ENCODE measurements around the gene BMERB1.
"Not testable (repeated sequence)": the region's sequence is repeated elsewhere in the genome, so short reads cannot be mapped to it uniquely, and the experiment has no call there.

Gene BMERB1

DNA sequence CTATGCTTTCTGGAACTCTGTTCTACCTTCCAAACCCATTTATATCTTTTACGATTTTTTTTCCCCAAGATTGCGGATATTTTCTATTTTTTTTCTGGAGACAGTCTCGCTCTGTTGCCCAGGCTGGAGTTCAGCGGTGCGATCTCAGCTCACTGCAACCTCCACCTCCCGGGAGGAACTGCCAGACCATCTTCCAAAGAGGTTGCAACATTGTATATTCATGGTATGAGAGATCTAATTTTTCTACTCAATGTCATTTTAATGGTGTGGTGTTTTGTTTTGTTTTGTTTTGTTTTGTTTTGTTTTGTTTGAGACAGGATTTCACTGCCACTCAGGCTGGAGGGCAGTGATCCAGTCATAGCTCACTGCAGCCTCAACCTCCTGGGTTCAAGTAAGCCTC, 8.5 kb upstream of the BMERB1 start:
- DNase-seq (ENCODE audit: low spot score) = no peak

- no peak for DNase-seq (ENCODE audit: low spot score)
Observed at GRCh38 chr16:15426796-15427195, 7.6 kb upstream of the BMERB1 start.

GRCh38 chr16:15427648-15428239, 6.6 kb upstream of the BMERB1 start:
- DNase-seq (ENCODE audit: low spot score) = peak; percentile 77

DNA sequence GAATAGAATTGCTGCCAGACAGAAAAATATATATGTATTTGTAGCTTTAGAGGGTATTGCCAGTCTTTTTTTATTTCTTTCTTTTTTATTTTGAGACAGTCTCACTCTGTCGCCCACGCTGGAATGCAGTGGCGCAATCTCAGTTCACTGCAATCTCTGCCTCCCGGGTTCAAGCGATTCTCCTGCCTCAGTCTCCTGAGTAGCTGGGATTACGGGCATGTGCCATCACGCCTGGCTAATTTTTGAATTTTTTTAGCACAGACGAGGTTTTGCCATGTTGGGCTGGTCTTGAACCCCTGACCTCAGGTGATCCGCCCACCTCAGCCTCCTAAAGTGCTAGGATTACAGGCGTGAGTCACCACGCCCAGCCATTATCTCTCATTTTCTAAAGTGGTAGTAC, 3.5 kb upstream of the BMERB1 start:
- DNase-seq (ENCODE audit: low spot score) = not testable (repeated sequence)

DNA sequence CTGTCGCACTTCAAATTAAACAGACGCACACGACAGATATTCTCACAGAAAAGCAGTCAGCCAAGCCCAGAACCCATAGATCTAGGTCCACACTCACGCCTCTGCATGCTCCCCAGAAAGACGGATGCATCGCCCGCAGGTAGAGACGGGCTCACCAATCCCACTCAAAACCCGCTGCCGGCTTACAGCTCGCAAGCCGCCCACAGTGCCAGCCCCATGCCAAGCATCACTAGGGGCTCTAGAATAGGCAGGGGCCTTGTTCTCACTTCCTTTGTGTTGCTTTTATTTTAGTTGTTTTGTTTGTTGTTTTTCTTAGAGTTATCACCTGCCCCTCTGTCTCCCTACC, 336 bp upstream of the BMERB1 start:
- DNase-seq (ENCODE audit: low spot score) = no peak

- no peak for DNase-seq (ENCODE audit: low spot score)
Observed at GRCh38 chr16:15435216-15435864, 952 bp downstream of the BMERB1 start.

DNA sequence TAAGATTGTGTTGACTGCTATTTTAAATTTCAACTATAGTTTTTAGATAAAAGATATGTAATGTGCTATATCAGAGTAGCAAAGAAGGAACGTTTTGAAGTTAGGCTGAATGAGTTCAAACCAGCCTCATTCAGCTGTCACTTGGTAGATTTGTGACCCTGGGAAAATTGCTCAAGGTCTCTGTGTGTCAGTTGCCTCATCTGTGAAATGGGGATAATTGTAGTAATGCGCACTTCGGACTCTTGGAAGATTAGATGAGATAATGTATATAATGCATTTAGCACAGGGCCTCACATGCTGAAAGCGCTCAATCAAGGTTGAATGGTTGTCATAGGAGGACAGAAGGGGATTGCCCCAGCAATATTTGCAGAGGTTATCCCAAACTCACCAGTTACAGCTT, 4.7 kb downstream of the BMERB1 start:
- DNase-seq (ENCODE audit: low spot score) = no peak

DNA sequence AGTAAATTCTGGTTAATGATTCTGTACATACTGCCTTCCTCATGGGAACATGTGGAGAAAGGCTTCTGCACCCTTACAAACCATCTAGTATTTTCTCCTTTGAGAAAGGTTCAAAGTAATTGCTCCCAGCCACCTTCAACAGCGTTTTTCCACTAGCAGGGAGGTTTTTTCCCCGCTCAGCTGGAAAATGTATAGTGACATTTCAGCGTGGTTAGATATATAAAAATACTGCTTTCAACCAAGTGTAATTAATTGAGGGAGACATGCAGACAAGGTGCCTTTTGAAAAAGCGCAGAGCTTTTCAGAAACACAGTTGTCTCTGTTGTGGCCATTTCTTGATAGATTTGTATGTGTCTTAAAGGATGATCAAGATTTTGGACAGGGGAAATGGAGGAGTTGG, 5.1 kb downstream of the BMERB1 start:
- DNase-seq (ENCODE audit: low spot score) = no peak

DNA sequence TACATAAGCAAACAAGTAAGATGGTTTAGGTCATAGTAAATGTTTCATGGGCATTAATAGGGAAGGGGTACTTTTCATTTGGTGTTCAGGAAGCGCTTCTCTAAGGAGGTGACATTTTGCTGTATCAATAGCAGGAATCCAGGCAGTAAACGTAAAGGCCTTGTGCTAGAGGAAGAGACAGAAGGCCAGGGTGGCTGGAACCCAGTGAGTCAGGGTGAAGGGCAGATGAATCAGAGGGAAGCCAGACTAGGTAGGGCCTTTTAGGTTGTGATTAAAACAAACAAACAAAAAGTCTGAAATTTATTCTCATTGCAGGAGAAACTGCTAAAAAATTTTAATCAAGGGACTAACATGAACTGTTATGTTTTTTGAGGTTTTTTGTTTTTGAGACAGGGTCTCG, 6.5 kb downstream of the BMERB1 start:
- DNase-seq (ENCODE audit: low spot score) = no peak

- not testable (repeated sequence) for DNase-seq (ENCODE audit: low spot score)
Observed at GRCh38 chr16:15442140-15442539, 7.8 kb downstream of the BMERB1 start.

DNA sequence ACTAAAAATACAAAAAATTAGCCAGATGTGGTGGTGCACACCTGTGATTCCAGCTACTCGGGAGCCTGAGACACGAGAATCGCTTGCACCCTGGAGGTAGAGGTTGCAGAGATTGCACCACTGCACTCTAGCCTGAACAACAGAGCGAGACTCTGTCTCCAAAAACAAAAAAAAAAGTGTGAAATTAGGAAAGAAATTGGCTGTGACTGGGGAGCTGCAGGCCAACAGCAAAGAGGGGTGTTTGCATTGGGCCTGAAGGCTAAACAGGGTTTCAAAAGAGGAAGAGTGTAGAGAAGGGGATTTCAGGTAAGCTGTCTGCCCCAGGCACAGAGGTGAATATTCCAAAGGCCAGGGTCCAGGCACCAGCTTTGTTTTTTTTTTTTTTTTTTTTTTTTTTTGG, 9.4 kb downstream of the BMERB1 start:
- no peak for DNase-seq (ENCODE audit: low spot score)

- DNase-seq (ENCODE audit: low spot score) = no peak
Observed at GRCh38 chr16:15444264-15444663, 9.9 kb downstream of the BMERB1 start.

- DNase-seq (ENCODE audit: low spot score) = no peak
Observed at GRCh38 chr16:15445450-15445849, 11.1 kb downstream of the BMERB1 start.

DNA sequence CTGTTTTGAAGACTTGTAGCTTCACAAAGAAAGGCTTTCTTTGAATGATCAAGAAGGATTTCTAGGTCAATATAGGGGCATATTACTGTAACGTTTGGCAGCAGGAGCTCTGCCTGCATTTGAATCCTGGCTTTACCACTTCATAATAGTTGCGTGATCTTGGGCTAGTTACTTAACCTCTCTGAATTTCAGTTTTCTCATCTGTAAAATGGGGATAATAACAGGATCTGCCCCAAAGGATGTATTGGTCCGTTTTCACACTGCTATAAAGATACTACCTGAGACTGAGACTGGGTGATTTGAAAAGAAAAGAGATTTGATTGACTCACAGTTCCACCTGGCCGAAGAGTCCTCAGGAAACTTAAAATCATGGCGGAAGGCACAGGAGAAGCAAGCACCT, 12.5 kb downstream of the BMERB1 start:
- DNase-seq (ENCODE audit: low spot score) = no peak

GRCh38 chr16:15450624-15451023, 16.2 kb downstream of the BMERB1 start:
- DNase-seq (ENCODE audit: low spot score) = no peak

DNA sequence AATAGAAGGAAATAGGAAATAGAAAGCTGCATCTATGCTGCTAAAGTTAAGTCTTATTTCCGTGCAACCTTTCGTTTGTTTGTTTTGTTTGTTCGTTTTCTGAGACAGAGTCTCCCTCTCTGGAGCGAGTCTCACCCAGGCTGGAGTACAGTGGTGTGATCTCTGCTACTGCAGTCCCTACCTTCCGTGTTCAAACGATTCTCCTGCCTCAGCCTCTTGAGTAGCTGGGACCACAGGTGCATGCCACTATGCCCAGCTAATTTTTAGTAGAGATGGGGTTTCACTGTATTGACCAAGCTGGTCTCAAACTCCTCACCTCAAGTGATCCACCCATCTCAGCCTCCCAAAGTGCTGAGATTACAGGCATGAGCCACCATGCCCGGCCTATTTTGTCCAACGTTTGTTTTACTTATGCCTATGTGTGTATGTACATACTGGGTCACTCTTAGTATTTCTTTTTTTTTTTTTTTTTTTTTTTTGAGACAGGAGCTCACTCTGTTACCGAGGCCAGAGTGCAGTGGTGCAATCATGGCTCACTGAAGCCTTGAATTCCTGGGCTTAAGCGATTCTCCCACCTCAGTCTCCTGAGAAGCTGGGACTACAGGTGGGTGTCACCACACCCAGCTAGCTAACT, 16.8 kb downstream of the BMERB1 start:
- no peak for DNase-seq (ENCODE audit: low spot score)

DNA sequence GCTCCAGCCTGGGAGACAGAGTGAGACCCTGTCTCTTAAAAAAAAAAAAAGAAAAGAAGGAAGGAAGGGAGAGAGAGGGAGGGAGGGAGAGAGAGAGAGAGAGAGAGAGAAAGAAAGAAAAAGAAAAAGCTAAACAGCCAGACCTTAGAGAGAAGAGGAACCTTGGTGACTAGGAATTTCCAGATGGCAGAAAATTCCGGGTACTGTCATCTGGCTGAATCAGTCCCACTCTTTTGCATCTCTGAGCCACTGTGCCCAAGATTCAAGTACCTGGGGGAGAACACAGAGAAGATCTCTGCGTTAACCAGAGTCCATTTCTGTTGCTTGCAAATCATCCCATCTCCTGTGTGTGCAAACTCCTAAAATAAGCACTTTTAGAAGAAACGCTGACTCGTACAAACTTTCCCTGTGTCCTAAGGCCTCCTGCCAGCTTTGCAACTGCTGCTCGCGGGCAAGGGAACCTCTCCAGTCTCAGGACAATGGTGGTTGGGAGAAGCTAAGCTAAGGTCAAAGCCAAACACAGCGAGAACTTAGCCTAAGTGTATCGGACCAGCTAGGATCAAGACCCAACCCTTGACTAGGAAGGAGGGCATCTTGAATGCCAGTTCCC, 18.0 kb downstream of the BMERB1 start:
- no peak for DNase-seq (ENCODE audit: low spot score)

DNA sequence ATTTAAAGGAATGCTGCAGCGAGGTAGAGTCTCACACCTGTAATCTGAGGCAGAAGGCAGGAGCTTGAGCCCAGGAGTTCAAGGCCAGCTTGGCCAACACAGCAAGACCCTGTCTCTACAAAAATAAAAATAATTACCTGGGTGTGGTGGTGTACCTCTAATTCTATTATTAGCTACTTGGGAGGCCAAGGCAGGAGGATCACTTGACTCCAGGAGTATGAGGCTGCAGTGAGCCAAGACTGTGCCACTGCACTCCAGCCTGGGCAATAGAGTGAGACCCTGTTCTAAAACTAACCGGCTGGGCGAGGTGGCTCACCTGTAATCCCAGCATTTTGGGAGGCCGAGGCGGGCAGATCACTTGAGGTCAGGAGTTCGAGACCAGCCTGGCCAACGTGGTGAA, 18.9 kb downstream of the BMERB1 start:
- not testable (repeated sequence) for DNase-seq (ENCODE audit: low spot score)

DNA sequence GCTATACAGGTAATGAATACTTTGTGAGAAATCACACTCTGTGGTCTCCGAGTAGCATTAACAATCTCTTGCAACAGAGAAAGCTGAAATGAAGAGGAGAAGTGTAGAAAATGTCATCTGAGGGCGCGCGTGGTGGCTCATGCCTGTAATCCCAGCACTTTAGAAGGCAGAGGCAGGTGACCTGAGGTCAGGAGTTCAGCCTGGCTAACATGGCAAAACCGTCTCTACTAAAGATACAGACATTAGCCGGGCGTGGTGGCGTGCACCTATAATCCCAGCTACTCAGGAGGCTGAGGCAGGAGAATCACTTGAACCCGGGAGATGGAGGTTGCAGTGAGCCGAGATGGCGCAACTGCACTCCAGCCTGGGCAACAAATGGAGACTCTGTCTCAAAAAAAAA, 20.5 kb downstream of the BMERB1 start:
- not testable (repeated sequence) for DNase-seq (ENCODE audit: low spot score)

DNA sequence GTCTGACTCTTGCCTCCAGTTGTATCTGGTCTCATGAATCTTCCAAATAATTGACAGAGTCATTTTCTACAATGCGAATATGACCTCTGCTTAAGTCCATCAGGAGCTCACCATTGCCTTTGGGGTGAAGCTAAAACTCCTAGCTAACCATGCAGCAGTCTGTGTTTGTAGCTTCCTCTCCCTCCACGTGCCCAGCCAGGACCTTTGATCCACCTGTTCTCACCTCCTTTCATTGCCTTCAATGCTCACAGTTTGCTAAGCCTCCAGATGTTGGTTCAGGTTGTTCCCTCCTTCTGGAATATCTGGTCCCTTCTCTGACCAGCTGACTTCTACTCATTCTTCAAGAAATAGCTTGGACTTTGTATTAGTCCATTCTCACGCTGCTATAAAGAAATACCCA, 23.0 kb downstream of the BMERB1 start:
- DNase-seq (ENCODE audit: low spot score) = no peak

GRCh38 chr16:15457958-15458357, 23.6 kb downstream of the BMERB1 start:
- DNase-seq (ENCODE audit: low spot score) = no peak

- DNase-seq (ENCODE audit: low spot score) = no peak
Observed at GRCh38 chr16:15459791-15460190, 25.4 kb downstream of the BMERB1 start.

DNA sequence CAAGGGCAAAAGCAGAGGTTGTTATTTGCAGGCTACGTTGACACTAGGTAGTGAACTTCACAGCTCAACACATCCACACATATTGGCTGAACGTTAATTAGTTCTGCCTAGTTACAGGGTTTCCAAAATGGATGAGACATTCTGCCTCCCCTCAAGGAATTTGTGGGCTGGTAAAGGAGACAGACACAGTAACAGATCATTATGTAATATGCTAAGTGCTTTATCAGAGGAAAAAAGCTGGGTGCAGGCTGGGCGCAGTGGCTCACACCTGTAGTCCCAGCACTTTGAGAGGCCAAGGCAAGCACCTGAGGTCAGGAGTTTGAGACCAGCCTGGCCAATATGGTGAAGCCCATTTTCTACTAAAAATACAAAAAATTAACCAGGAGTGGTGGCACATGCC, 26.2 kb downstream of the BMERB1 start:
- no peak for DNase-seq (ENCODE audit: low spot score)
